Effector CD8-positive, alpha-beta T cell (primary cell): ENCODE measurements around the gene USP5.
A peak's percentile ranks its signal among the peaks of the same experiment; 100 is the strongest.

Source experiments
- DNase-seq: peaks from one replicate; lab custom pipeline; 2025; lab: John Stamatoyannopoulos, UW

The USP5 gene

GRCh38 chr12:6840330-6840729, 11.6 kb upstream of the USP5 start:
- DNase-seq, result no peak

- DNase-seq, result no peak
Observed at GRCh38 chr12:6840761-6841515, 11.0 kb upstream of the USP5 start, which contains the start of gene GNB3. GNB3 (plus strand) TSS chr12:6840925; CDS start chr12:6841288, 363 bp downstream.

GRCh38 chr12:6842075-6842474, 9.9 kb upstream of the USP5 start:
- DNase-seq, result no peak

GRCh38 chr12:6843118-6843902, 8.6 kb upstream of the USP5 start:
- DNase-seq, result no peak

- no peak for DNase-seq
Observed at GRCh38 chr12:6845395-6845794, 6.6 kb upstream of the USP5 start.

- no peak for DNase-seq
Observed at GRCh38 chr12:6846316-6846869, 5.6 kb upstream of the USP5 start.

- no peak for DNase-seq
Observed at GRCh38 chr12:6847676-6848075, 4.3 kb upstream of the USP5 start.

- no peak for DNase-seq
Observed at GRCh38 chr12:6849427-6849826, 2.5 kb upstream of the USP5 start.

- DNase-seq, result no peak
Observed at GRCh38 chr12:6849976-6850560, 1.9 kb upstream of the USP5 start.

- no peak for DNase-seq
Observed at GRCh38 chr12:6850796-6851152, 1.2 kb upstream of the USP5 start.

GRCh38 chr12:6851153-6851920, 613 bp upstream of the USP5 start, which contains the start of gene CDCA3:
CDCA3 (minus strand) TSS chr12:6851286; CDS start chr12:6850952, 334 bp downstream.
- DNase-seq, result peak; percentile 86

GRCh38 chr12:6852651-6853354, 853 bp downstream of the USP5 start:
- peak; percentile 37 for DNase-seq

GRCh38 chr12:6853626-6854025, 1.7 kb downstream of the USP5 start:
- no peak for DNase-seq

- DNase-seq, result no peak
Observed at GRCh38 chr12:6854036-6854435, 2.1 kb downstream of the USP5 start.

- DNase-seq, result no peak
Observed at GRCh38 chr12:6855322-6855721, 3.4 kb downstream of the USP5 start.

GRCh38 chr12:6858799-6859198, 6.8 kb downstream of the USP5 start:
- DNase-seq, result no peak

- no peak for DNase-seq
Observed at GRCh38 chr12:6860116-6860515, 8.2 kb downstream of the USP5 start.

GRCh38 chr12:6860942-6861341, 9.0 kb downstream of the USP5 start:
- no peak for DNase-seq

- DNase-seq, result no peak
Observed at GRCh38 chr12:6861391-6861790, 9.4 kb downstream of the USP5 start.

- no peak for DNase-seq
Observed at GRCh38 chr12:6863033-6863432, 11.1 kb downstream of the USP5 start.
